ENCODE data around the gene CDC42SE1. TPM values are rescaled to one million over a fixed set of nuclear protein-coding genes. Genes with fewer than 3 reads are reported as not detected.

CDC42SE1 gene
- total RNA-seq, 1 donor from 2014 or later = 87.3 TPM

GRCh38 chr1:151051356-151052009 lies 7.9 kb downstream of the CDC42SE1 start:
- DNase-seq (ENCODE audit: low spot score) = no peak

DNA sequence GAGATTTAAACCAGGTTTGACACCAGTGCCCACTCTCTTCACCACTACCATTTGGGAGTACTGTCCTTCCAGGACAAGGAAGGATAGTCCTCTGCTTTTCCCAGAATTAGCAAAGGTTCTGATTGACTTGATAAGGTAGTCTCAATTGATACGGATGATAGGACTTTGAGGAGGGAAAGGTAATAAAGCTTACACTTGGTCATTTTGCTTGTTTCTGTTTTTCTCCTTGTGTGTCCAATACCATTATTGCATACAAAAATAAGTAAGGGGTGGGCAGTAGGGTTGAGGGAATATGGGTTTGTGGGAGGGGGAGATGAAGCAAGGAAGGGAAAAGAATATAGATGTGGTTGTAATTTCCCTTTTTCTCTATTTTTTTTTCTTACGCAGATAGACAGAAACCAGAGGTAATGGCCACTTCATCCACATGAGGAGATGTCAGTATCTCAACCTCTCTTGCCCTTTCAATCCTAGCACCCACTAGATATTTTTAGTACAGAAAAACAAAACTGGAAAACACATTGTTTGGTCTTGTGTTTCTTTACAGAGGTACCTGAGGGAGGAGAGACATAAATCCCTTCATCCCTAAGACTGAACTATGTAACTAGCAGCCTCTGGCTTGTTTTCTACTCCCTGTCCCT lies 9.3 kb downstream of the CDC42SE1 start:
- DNase-seq (ENCODE audit: low spot score) = no peak

GRCh38 chr1:151049458-151049857 lies 10.0 kb downstream of the CDC42SE1 start:
- DNase-seq (ENCODE audit: low spot score) = no peak

GRCh38 chr1:151048645-151049032 lies 10.8 kb downstream of the CDC42SE1 start:
- no peak for DNase-seq (ENCODE audit: low spot score)

DNA sequence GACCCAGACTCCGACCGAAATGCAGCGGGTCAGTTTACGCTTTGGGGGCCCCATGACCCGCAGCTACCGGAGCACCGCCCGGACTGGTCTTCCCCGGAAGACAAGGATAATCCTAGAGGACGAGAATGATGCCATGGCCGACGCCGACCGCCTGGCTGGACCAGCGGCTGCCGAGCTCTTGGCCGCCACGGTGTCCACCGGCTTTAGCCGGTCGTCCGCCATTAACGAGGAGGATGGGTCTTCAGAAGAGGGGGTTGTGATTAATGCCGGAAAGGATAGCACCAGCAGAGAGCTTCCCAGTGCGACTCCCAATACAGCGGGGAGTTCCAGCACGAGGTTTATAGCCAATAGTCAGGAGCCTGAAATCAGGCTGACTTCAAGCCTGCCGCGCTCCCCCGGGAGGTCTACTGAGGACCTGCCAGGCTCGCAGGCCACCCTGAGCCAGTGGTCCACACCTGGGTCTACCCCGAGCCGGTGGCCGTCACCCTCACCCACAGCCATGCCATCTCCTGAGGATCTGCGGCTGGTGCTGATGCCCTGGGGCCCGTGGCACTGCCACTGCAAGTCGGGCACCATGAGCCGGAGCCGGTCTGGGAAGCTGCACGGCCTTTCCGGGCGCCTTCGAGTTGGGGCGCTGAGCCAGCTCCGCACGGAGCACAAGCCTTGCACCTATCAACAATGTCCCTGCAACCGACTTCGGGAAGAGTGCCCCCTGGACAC lies 11.3 kb downstream of the CDC42SE1 start:
- peak; percentile 74 for DNase-seq (ENCODE audit: low spot score)

DNA sequence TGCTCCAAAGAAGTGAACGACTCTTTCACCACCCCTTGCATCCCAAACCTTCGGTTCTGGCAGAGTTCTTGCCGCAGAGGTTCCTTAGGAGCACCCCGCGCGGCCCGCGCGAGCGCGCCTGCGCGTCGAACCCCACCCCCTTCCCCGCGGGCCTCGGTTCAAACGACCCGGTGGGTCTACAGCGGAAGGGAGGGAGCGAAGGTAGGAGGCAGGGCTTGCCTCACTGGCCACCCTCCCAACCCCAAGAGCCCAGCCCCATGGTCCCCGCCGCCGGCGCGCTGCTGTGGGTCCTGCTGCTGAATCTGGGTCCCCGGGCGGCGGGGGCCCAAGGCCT lies 11.9 kb downstream of the CDC42SE1 start, which contains the start of gene C1orf56:
C1orf56 (plus strand) TSS at position 161 of the 334 bp plus-strand sequence; CDS start at position 258, 97 bp downstream.
- peak; percentile 67 for DNase-seq (ENCODE audit: low spot score)

DNA sequence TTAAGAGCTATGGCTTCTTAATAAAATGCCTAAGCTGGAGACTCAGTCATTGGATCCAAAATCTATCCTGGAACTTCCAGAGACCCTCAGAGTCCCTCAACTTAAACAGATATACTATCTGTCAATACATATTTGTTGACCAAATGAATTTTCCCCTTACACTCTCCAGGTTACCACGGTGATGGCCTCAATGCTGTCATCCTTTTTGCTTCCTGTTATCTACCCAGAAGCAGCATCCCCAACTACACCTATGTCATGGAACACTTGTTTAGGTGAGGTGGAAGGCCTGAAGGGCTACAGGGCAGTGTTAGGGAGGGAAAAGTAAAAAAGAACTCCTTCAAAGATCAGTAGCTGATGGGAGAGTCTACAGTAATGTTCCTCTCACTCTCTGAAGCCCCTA lies 16.3 kb downstream of the CDC42SE1 start:
- no peak for DNase-seq (ENCODE audit: low spot score)

DNA sequence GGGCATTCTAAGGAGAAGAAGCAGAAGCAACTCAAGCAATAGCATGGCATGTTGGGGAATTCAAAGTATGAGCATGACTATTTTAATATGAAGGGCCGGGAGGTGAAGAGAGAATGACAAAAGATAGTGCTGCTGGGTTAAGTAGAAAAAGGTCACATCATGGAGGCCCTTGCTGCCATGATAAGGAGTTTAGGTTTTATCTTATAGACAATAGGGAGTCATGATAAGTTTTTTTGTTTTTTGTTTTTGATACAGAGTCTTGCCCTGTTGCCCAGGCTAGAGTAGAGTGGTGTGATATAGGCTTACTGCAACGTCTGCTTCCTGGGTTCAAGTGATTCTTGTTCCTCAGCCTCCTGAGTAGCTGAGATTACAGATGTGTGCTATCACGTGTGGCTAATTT lies 19.9 kb downstream of the CDC42SE1 start:
- no peak for DNase-seq (ENCODE audit: low spot score)

DNA sequence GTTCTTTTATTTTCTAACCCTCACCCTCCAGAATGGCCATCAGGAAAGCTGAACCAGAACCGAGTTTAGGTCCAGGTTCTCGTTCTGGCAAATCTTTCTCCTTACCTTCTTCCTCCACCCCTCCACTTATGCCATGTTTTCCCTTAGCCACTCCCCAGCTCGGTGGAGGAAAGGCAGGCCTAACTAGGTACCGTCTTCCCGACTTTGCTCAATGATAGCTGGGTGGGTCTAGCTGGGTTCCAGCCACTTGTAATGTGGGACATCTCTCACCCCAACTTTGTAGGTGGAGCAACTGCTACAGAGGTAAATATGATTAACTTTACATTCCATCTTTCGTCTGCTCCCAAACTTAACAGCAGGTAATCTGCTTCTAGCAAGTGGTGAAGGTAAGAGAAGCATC lies 22.4 kb downstream of the CDC42SE1 start:
- DNase-seq (ENCODE audit: low spot score) = no peak

DNA sequence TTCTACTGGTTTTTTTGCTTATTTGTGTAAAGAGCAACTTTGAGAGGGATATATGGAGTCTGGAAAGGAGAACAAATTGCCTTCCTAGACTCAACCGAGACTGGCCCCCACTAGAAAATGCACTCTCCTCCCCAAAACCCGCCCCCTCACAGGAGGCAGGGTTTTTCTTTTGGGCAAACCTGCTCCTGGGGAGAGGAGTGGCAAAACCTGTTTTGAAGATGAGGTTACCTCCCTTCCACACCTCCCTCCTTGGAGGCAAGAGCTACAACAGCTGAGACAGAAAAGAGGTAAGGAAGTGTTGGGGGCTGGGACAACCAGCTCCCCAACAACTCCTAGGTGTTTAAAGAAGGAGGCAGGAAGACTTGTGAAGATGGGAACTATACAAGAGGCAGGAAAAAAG lies 23.1 kb downstream of the CDC42SE1 start, which contains the start of gene BNIPL:
BNIPL (plus strand) TSS at position 231 of the 400 bp plus-strand sequence; CDS start at position 371, 140 bp downstream.
- DNase-seq (ENCODE audit: low spot score) = no peak

DNA sequence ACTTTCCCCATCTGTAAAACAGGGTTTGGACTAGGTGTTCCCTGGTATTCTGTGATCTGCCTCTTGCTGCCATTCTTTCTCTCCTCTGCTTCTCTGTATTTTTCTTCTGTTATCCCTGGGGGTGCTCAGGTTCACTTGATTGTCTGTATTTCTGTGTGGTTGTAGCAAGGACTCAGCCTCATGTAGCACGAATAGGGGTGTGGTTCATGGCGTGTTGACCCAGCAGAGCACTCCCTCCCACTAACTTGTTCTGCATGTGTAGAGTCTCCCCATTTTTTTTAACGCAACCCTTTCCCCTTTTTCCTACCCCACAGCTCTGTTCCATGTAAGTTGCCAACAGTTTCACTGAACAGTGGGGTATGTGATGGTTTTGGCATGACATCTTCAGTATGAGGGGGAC lies 24.3 kb downstream of the CDC42SE1 start:
- DNase-seq (ENCODE audit: low spot score) = no peak

GRCh38 chr1:151032164-151032563 lies 27.3 kb downstream of the CDC42SE1 start:
- no peak for DNase-seq (ENCODE audit: low spot score)

DNA sequence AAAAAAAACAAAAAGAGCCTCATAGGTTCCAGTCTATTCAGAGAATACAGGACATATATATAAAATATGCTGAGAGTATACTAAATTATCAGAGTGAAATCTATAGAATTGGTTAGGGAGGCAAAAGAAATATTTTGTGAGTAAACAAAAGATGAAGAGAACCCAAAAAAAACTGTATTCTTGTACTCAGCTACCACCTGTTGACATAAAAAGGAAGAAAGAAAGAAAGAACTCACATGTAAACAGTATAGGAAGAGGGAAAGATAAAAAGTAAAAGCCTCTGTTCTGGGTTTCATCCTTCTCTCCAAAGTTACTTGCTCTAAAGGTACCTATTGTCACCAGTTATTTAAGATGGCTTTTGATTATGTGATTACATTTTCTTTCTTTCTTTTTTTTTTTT lies 33.0 kb downstream of the CDC42SE1 start:
- DNase-seq (ENCODE audit: low spot score) = no peak

DNA sequence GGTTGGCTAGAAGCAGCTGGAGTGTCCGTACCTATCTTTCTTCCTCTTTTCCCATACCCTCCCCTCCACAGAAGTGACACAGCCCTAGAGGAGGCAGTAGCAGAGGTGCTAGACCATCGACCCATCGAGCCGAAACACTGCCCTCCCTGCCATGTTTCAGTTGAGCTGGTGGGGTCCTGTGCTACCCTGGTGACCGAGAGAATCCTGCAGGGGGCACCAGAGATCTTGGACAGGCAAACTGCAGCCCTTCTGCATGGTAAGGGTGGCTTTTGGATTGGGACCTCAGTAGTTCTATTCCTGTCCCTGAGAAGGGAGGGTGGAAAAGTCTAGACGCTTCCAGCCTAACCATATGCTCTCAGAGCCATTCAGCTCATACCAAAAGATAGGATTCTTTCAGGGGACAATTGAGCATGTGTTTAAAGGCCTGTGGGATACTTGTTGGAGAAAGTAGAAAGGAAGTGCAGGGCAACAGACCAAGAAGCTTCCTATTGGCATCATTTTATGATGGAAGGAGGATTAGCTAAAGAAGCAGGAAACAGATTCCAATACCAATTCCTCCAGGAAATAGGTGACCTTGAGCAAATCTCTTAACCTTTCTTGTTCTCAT lies 34.8 kb downstream of the CDC42SE1 start:
- peak; percentile 86 for DNase-seq (ENCODE audit: low spot score)

DNA sequence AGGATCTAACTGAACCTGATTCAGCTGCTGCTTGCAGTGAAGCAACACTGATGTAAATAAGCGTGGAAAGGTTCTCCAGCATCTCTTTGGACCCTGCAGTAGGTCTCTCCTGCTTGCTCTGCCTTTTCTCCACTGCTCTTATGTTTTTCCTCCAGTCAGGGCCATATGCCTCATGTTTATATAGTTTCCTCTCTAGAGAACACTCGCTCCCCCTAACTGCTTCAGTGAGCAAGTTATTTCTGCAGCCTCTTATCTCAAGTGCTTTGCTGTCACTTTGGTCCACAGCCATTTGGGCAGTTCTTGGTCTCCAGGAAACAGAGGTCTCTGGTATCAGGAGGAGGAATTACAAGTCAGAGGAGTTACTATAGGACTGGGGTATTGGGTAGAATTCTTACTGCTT lies 45.9 kb downstream of the CDC42SE1 start:
- DNase-seq (ENCODE audit: low spot score) = peak; percentile 36

GRCh38 chr1:151012684-151013471 lies 46.5 kb downstream of the CDC42SE1 start:
- DNase-seq (ENCODE audit: low spot score) = peak; percentile 54

DNA sequence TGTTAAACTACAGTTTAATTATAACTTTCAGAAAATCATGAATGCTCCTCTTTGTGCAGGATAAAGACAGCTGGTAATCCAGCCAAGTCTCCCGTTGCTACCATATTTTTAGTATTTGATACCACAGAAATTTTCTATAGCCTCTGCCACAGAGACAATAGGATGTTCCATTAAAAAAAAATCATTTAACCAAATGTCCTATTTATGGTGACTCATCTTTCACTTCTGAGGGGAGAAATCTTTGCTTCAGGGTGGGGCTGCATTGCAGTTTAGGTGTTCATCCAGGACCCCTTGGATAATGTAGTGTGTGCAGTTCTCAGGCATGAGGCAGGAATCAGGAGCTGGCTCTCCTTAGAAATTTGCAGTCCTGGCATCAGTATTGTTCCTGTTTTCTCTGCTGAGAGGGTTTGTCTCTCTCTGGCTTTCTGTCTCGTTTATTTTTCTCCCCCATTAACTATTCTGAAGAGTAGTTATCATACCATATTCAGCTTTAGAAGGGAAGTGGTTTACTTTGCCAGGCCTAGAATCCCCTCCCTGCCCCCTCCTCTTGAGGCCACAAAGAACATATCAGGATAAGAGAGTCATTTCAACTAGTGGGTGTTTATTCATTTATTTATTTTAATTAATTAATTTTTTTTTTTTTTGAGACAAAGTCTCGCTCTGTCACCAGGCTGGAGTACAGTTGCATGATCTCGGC lies 48.1 kb downstream of the CDC42SE1 start:
- DNase-seq (ENCODE audit: low spot score) = no peak

DNA sequence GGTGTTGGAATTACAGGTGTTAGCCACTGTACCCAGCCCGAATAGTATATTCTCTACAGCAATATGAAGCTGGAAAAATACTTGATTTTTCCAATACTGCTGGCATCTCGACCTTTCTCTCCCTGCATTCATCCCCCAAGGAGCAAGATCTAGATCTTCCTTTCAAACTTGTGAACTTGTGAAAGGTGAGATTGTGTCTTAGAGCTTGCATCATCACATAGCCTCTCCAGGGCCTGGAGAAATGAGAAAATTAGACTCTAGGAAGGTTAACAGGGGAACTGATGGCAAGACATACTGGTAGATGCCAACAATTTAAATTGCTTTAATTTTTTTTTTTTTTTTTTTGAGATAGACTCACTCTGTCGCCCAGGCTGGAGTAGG lies 49.1 kb downstream of the CDC42SE1 start:
- no peak for DNase-seq (ENCODE audit: low spot score)

DNA sequence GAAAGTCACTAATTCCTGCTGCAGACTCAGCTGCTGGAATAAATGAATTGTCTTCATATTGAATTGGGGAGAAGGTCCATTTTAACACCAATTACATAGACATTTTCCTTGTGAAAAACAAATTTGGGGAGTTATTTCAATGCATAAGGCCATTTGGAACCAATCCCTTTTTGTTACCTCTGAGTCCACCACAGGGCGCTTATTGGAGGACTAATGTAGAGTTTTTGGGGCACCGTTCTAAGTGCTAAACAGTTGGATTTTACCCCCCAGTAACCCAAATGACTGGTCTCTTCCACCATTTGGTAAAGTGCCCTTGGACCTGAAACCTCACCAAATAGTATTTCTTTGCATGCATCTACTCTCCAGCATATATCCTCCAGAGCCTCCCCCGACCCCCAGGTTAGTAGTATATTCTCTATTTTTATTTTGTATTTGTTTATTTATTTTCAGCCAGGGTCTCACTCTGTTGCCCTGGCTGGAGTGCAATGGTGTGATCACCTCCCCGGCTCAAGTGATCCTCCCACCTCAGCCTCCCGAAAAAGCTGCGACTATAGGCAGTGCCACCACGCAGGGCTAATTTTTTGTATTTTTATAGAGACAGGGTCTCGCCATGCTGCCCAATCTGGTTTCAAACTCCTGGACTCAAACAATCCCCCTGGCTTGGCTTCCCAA lies 49.6 kb downstream of the CDC42SE1 start:
- DNase-seq (ENCODE audit: low spot score) = no peak

DNA sequence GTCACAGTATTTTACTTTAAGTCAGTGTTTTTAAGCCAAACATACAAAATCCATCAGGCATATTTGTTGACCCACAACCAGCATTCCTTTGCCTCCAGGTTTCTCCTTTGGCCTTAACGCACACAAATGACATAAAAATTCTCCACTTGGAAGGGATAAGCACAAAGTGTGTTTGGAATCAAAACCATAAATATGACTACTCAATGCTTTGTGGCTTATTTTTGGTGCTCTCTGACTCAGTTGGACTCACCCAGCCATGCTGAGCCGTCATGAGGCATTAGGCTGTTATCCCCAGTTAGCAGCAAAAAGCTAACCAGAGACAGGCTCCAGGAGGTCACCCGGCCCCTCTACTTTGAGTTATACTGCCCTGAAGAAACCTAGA lies 50.2 kb downstream of the CDC42SE1 start:
- DNase-seq (ENCODE audit: low spot score) = no peak
